ENCODE measurements around the gene PANX2. TPM values are rescaled to one million over a fixed set of nuclear protein-coding genes. Genes with fewer than 3 reads are reported as not detected.

PANX2 gene
- total and polyA plus RNA-seq, 7 donors, result 0.17 to 3.0 (median 0.36) TPM; not detected in 2

- WGBS, 2 donors, result 87 to 94% methylated on average over 4 of the region's 4 CpGs
- Histone ChIP-seq H3K4me1 (peaks cover 0 to 13% (median 11%) of the 10 kb centered on the region in 4 donors), H3K9me3 (no peaks in the 10 kb centered on the region), H3K36me3 (no peaks in the 10 kb centered on the region), H3K27ac (no peak overlapping the region), H3K27me3 (no peaks in the 10 kb centered on the region), H3K4me3 (no peak overlapping the region)
- TF ChIP-seq POLR2A (IDR thresholded peaks at IDR 0.05), result no peak
- DNase-seq, result no peak
- intact Hi-C loops (cut with DNase I), result no loop called here
Measured at GRCh38 chr22:50138041-50138440, 32.5 kb upstream of the PANX2 start.

- H3K9me3 ChIP-seq, result no peaks in the 10 kb centered on the region
- H3K4me3 ChIP-seq, result no peak overlapping the region
- peaks cover 0 to 13% (median 11%) of the 10 kb centered on the region in 4 donors for H3K4me1 ChIP-seq
- no peak overlapping the region for H3K27ac ChIP-seq
- intact Hi-C loops (cut with DNase I), result no loop called here
- no peaks in the 10 kb centered on the region for H3K36me3 ChIP-seq
- DNase-seq, result no peak
- WGBS, 2 donors, result 83 to 90% methylated on average over 9 of the region's 9 CpGs
- TF ChIP-seq EP300 (IDR thresholded peaks at IDR 0.05) (no peak), CTCF (IDR thresholded peaks at IDR 0.05) (no peak), POLR2AphosphoS5 (IDR thresholded peaks at IDR 0.05) (no peak), POLR2A (IDR thresholded peaks at IDR 0.05) (no peak)
- H3K27me3 ChIP-seq, result no peaks in the 10 kb centered on the region
Measured at GRCh38 chr22:50138988-50139387, 31.5 kb upstream of the PANX2 start.

GRCh38 chr22:50139843-50140415 is 30.6 kb upstream of the PANX2 start:
- TF ChIP-seq POLR2A (IDR thresholded peaks at IDR 0.05) (no peak), CTCF (IDR thresholded peaks at IDR 0.05) (no peak), EP300 (IDR thresholded peaks at IDR 0.05) (no peak)
- Histone ChIP-seq H3K4me1 (peaks cover 0 to 13% (median 11%) of the 10 kb centered on the region in 4 donors), H3K9me3 (no peaks in the 10 kb centered on the region), H3K4me3 (no peak overlapping the region), H3K27ac (no peak overlapping the region), H3K27me3 (no peaks in the 10 kb centered on the region), H3K36me3 (no peaks in the 10 kb centered on the region)
- WGBS, 2 donors, result 35 to 59% methylated on average over 15 of the region's 15 CpGs
- intact Hi-C loops (cut with DNase I), result no loop called here
- no peak for DNase-seq

- no peak for TF ChIP-seq CTCF (IDR thresholded peaks at IDR 0.05)
- TF ChIP-seq POLR2AphosphoS5 (IDR thresholded peaks at IDR 0.05), result no peak
- TF ChIP-seq POLR2A (IDR thresholded peaks at IDR 0.05), result no peak
- no peak for TF ChIP-seq EP300 (IDR thresholded peaks at IDR 0.05)
- no peak overlapping the region for H3K4me3 ChIP-seq
- no peak overlapping the region for H3K27ac ChIP-seq
- no peaks in the 10 kb centered on the region for H3K9me3 ChIP-seq
- H3K36me3 ChIP-seq, result no peaks in the 10 kb centered on the region
- intact Hi-C loops (cut with DNase I), result no loop called here
- peaks cover 0 to 13% (median 11%) of the 10 kb centered on the region in 4 donors for H3K4me1 ChIP-seq
- 24 to 58% methylated on average over 3 of the region's 3 CpGs for WGBS, 2 donors
- no peak for DNase-seq
- H3K27me3 ChIP-seq, result no peaks in the 10 kb centered on the region
Measured at GRCh38 chr22:50140615-50141014, 29.9 kb upstream of the PANX2 start.

GRCh38 chr22:50141462-50141861 is 29.1 kb upstream of the PANX2 start:
- Histone ChIP-seq H3K4me1 (peaks cover 0 to 7% (median 5%) of the 10 kb centered on the region in 4 donors), H3K36me3 (no peaks in the 10 kb centered on the region), H3K9me3 (no peaks in the 10 kb centered on the region), H3K27ac (no peak overlapping the region), H3K27me3 (no peaks in the 10 kb centered on the region), H3K4me3 (no peak overlapping the region)
- DNase-seq, result no peak
- intact Hi-C loops (cut with DNase I), result no loop called here
- no peak for TF ChIP-seq EP300 (IDR thresholded peaks at IDR 0.05)
- TF ChIP-seq POLR2A (IDR thresholded peaks at IDR 0.05), result no peak
- TF ChIP-seq CTCF (IDR thresholded peaks at IDR 0.05), result no peak
- no peak for TF ChIP-seq POLR2AphosphoS5 (IDR thresholded peaks at IDR 0.05)
- 74 to 87% methylated on average over 6 of the region's 6 CpGs for WGBS, 2 donors

Data from sigmoid colon (tissue), 7 donors.